Iris pigment epithelial cell (primary cell): Measurements from ENCODE around the gene NRAS.

Experiments
- DNase-seq: peaks from one replicate; pipeline ENCODE4 v3.0.0-alpha.2; 2011; ENCODE audit warnings: low read depth

NRAS gene

GRCh38 chr1:114677691-114678090, 38.9 kb downstream of the NRAS start:
- DNase-seq = no peak

GRCh38 chr1:114676115-114676514, 40.5 kb downstream of the NRAS start:
- DNase-seq = no peak

GRCh38 chr1:114671939-114672275, 44.7 kb downstream of the NRAS start:
- no peak for DNase-seq

DNA sequence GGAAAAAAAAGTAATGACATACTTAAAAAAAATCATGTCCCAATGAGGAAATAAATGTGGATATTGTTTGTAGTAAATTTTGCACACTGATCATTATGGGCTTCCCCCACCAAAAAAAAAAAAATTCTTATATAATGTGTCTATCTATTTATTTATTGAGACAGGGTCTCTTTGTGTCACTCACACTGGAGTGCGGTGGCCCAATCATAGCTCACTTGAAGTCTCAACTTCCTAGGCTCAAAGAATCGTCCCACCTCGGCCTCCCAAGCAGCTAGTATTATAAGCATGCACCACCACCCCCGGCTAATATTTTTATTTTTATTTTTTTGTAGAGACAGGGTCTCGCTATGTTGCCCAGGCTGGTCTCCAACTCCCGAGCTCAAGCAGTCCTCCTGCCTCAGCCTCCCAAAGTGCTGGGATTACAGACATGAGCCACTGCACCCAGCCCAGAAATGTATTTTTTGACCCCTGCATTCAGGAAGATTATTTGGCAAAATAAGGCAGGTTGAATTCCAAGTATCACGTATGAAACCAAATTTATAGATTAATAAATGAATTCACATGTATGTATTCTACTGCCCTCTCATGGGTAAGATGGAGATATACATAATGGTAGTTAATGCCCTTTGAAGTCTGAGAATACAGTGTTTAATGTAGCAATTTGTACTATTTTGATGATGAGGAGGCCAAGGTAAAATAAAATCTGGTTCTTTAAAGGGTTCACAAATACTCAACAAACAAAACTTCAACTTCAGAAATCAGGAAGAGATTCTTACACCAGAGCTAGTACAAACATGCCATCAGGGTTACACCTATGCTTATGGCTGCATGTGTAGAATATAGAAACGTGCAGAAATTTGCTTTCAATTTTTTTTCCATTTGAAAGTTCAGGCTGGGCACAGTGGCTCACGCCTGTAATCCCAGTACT, 45.3 kb downstream of the NRAS start:
- peak; percentile 16 for DNase-seq

- DNase-seq = peak; percentile 90
These were observed 46.2 kb downstream of the NRAS start for GRCh38 chr1:114670083-114671010.

DNA sequence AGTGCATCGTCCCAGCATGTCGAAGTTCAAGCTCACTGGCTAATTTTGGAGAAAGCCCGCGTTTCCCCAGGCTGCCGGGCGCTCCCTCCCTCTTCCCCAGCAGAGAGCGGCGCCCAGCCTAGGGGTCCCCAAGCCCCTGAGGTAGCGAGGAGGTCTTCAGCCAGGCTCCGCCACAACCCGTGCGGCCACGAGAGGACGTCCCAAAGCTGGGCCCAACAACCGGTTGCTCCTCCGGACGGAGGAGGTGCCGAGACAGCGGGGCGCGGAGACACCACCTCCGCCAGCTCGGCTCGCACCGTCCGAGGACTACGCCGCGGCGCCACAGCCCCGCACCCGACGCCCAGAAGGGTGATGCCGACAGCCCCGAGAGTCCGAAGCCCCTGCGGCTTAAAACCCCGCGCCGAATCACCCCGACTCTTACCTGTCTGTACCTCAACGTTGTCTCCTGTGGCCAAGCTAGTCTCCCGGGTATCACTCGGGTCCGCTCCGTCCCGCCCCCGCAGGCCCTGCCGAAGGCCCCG, 46.9 kb downstream of the NRAS start, which contains the start of gene DENND2C:
TSS of gene DENND2C (minus strand) at position 488 of the 521 bp plus-strand sequence. CDS start 44,065 bp downstream, outside the sequence.
- no peak for DNase-seq

GRCh38 chr1:114668784-114669561, 47.6 kb downstream of the NRAS start:
- DNase-seq = peak; percentile 13

- DNase-seq = no peak
These were observed 48.2 kb downstream of the NRAS start for GRCh38 chr1:114668373-114668772.

DNA sequence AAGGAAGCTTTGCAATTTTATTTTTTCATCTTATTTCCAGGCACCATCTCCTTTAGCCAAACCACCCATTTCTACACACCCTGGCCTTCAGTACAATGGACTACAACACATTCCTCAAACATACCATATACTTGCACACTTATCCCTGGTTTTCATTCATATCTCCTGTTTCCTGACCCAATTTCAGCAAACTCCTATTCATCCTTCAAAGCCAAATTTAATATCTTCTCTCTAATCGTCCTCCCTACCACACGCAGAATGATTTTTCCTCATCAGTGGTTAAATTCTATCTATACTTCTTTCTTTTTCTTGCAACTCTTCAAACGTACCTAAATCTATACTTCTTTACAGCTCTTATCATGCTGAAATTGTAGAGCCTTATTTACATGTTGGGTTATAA, 49.6 kb downstream of the NRAS start:
- no peak for DNase-seq

GRCh38 chr1:114660238-114660637, 56.3 kb downstream of the NRAS start:
- DNase-seq = no peak
